HG03045 (cell line): ENCODE measurements around the gene AGPAT4.

Experiments used
- ATAC-seq: cut with Tn5 transposase; IDR thresholded peaks from one replicate; pipeline ENCODE4 v1.9.1; 2021; ENCODE audit warnings: mild to moderate bottlenecking, moderate library complexity; ENCODE audit not compliant: unreplicated experiment

Gene AGPAT4

DNA sequence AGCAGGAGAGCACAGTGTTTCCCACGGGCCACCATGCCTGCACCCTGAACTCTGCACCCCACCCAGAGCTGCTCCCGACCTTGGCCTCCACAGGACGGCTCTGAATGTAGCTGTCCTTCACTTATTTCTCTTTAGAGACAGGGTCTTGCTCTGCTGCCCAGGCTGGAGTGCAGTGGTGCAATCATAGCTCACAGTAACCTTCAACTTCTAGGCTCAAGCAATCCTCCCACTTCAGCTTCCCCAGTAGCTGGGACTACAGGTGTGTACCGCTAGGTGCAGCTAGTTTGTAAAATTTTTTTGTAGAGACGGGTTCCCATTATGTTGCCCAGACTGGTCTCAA lies 130.9 kb downstream of the AGPAT4 start:
- ATAC-seq: no peak

DNA sequence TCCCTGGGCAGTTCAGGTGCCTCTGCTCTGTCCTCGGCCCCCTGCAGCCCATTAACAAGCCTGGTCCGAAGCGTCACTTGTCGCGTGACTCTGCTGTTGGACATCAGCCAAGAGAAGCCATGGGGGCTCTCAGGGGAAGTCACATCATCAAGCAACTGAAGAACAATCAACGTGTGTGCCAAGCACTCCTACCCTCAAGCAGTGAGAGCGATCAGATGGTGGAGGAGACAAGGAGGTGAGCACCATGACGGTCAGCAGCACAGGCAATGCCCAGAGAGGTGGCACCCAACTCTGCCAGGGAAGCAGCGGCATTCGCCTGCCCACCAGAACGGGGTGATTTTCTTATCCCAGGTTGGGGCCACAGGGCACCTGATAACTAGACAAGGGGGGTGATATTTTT lies 132.7 kb downstream of the AGPAT4 start:
- no peak for ATAC-seq

DNA sequence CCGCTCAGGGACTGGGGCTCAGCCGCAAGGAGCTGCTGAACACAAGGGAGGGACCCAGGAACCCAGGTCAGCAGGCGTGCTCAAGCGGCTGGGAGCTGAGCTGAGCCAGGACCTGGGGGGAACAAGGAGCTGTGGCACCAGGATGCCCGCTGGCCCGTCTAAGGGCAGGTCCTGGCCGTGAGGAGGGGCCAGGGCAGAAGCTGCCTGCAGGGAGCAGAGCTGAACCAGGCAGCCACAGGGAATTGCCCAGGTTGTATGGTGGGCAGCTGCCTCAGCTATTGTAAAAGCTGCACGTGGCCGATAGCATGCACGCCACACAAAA lies 133.3 kb downstream of the AGPAT4 start:
- no peak for ATAC-seq

DNA sequence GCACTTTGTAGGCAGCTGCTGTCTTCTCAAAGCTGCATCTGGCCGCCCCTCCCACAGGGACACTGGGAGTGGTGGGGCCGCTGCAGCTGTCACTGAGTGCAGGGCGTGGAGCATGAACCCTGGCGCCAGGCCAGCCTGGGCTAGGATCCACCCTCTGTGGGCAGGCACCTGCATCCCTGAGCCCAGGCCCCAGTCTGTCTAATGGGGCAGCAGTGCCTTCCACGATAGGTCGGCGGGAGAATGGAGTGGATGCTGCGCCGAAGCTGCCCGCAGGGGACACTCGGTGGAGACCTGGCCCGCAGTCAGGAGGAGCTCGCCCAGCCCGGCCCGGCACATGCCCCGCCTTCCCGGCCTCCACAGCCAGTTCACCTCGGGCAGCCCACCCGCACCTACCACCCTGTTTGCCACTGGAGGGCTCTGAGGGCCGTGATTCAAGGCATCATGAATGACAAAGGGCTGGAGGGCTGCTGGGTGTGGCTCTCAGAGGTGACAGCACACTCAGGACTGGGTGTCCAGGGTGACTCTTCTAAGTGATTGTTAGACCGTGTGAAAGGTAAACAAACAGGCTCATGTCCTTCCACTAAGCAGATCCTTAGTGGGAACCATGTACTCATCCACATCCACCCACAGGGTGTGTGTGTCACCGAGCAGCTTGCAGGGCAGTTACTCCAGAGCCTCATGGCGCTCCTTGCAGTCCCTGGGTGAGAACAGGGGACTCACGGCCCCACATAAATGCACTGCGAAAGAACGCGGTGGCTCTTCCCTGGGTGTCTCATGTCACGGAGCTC lies 133.9 kb downstream of the AGPAT4 start:
- ATAC-seq: no peak

DNA sequence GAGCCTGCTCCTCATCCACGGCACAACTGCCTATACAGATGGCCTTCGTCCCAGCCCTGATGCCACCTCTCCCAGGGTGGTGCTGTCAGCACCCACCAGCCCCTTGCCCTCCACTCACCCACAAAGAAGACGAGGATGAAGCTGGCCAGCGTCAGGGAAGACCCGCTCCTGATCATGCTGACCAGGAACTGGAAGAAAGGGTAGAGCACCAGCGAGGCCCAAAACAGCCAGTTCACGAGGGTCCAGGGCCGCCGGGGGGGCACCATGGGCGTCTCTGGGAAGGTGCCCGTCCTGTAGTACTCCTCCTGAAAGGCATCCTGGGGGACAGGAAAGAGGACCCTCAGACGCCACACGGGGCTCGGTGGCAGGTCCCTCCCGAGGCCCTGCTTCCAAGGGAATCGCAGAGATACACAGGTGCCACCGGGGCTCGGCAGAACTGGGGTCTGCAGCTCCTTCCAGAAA lies 134.5 kb downstream of the AGPAT4 start:
- ATAC-seq: no peak

DNA sequence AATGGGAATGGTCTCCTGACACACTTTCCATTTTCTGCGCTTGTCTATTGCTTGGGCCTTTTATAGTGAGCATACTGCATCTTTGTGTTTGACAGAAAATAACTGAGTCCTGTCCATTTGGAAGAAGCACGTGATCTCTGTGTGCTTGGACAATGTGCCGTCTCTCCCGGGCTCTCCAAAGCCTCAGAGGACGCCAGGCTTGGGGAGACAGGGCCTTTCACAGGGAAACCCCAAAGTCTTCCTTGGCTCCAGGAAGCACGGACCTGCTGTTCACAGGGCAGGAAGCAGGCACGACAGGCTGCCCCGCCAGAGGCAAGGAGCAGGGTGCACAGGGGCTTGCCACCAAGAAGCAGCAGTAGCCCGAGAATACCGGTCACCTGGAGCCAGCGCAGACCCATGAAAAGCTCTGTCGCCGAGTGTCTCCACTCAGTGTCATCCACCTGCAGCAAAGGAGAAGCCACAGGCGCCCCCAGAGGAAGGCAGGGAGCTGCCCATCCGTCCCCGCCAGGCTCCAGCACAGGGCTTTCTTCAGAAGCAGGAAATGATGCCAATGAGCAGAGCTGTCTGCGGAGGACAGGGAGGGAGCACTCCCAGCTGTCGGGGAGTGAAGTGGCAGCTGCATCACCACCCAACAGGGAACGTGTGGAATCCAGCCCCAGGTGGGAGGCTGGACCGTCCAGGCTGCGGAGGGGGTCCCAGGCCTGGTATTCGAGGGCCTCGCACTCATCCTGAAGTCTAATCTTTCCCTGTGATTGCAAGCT lies 135.1 kb downstream of the AGPAT4 start:
- no peak for ATAC-seq

DNA sequence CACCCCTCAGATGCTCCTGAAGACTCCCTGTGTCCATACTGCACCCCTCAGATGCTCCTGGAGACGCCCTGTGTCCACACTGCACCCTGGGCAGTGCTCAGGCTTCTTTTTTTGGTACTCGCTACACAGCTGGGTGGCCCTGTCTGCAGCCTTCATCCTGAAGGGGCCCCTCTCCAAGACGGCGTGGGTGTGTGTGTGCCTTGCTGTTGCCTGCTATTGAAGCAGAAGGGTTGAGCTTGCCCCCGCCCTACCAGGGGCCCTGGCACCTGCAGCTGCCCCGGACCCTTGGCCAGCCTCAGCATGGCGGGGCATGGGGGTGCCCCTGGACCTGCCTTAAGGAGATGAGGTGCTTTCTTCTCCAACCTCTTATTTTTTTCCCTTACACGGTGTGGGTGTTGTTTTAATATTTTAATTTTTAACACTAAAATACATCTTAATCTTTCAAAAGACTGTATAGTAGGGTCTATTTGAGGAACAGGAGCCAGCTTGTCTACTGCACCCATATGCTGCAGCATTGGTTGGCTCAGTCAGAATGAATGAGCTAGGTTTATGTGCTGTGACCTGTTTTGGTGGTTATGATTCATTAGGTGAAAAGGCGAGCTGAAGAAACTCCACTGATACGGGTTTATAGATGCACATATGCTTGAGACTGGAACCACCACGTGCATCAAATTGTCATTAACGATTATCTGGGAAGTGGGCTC lies 135.9 kb downstream of the AGPAT4 start:
- no peak for ATAC-seq

DNA sequence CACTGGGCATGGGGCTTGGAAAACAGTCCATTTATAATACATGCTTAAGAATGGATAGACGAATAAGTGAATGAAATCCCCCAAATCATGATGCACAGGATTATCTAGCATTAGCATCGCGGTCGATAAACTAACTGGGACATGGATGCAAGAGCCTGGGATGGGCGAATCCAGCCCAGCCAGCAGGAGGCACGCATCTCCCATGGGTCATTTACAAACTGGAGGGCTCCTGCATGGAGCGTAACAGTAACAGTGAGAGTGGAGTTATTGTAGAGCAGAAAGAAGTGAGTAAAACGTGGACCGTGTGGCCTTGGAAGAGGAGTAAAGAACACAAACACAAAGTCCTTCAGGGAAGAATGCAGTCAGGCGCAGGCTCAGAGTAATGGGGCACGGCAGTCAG lies 136.5 kb downstream of the AGPAT4 start:
- ATAC-seq: no peak

DNA sequence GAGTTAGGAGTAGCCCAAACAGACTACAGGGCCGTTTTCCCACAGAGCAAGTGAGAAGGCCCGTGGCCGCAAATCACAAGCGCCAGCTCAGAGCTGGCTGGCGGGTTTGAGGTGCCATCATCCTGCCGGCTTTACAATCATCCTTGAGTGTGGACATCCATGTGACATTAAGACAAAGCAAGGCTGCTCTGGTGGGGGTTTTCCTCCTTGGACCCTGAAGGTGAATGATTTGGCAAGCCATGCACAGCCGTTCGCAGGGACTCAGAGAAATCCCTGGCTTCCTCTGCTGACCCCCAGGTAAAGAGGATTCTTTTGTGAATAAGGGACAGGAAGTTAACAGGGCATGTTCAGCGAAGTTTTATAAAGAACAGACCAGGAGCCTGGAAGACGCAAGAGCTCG lies 137.2 kb downstream of the AGPAT4 start:
- no peak for ATAC-seq

DNA sequence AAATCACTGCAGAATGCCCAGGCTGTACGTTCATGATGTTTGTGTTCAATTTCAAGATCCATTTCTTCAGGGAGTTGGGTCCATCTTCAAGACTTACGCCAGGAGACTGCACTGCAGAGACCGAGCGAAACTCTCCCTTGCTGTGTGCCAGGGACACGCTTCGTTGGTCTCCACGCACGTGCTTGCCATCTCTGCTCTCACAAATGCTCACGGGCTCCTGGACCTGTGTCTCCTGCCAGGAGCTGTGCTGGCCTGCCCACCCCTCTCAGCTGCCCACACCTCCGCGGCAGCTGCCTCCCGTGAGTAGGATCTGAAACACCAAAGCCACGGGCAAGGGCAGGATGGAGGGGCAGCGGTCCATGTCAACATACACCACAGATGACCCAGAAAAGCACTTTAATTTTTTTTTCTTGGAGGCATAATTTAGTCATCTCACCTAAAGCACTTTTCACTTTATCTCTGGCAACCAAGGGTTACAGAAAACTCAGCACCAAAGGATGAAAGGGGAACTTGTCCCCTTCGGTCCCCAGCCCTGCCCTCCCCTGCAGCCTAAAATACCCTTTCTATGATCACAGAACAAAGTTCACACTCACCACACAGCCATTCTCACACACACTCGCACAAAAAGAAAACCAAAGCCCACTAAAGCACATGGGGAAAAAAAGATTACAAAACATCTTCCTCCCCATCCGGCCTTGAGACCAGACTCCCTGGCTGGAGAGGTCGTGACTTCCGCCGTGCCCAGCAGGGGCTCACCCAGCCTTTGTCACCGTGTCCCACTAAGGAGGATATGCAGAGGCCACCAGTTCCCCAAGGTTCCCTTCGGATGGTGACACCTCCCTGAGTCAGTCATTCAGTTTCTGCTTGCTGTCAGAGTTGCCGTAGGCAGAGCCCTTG lies 137.9 kb downstream of the AGPAT4 start:
- no peak for ATAC-seq

DNA sequence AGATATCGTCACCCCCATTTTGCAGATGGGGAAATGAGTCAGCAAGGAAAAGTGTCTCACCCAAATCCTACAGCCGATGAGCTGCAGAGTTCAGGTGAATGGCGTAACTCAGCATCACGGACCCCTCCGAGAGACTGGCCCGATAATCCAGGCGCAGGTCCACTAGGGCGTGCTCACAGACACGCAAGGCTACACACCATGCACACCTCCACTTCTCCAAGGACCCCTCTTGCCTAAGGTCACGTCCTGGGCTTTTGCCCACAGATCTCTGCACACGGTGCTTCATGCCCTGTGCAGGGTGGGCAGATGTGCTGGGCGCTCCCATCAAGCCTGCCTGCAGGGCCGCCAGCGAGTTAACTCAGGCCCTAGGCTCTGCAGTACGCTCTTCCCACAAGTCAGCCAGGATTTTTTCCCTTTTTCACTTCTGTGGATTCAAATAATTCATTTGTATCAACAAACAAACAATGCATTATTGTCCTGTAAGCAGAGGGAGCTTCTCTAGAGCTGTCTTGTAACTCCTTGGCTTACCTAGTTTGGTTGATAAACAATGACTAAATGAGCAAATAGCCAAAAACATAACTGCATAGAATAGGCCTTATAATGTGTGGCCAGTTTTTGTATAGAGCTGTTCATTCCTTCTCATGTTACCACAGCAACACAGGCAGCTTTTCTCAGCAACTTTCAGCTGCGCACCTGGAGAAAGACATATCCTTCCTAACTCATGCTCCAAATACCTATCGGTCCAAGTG lies 139.1 kb downstream of the AGPAT4 start:
- ATAC-seq: no peak

DNA sequence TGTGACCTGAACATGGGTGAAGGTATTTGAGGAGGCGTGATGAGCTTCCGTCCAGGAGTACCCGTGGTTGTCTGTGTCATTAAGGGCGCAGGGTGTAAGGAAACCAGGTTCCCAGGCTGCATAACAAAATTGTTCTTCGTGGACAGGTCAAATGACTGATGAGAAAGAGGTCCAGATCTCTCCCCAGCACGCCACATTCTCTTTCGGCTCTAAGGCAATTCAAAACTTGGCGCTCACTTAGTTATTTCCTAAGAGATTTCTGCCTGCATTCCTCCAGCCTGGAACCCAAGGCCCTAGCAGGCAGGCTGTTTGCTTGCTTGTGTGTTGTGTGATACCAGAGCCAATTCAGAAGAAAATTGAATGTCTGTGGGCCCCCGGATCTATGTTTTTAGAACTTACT lies 139.9 kb downstream of the AGPAT4 start:
- ATAC-seq: no peak

DNA sequence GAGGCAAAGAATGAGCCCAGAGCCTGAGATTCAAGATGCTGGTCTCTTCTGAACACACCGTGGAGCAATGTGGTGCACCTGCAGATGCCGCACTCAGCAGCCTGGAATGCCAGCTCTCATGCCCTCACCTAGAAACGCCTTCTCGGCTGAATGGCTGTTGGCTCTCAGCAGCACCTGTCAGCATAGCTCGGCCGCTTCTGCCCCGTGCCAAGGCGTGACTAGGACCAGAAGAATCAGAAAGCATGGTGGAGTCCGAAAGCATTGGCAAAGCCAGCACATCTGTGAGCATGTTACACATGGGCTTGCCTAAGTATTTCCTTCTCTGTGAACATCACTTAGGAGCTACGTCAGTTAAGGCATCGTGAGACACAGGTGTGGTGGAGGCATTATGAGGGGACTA lies 141.5 kb downstream of the AGPAT4 start:
- ATAC-seq: no peak

DNA sequence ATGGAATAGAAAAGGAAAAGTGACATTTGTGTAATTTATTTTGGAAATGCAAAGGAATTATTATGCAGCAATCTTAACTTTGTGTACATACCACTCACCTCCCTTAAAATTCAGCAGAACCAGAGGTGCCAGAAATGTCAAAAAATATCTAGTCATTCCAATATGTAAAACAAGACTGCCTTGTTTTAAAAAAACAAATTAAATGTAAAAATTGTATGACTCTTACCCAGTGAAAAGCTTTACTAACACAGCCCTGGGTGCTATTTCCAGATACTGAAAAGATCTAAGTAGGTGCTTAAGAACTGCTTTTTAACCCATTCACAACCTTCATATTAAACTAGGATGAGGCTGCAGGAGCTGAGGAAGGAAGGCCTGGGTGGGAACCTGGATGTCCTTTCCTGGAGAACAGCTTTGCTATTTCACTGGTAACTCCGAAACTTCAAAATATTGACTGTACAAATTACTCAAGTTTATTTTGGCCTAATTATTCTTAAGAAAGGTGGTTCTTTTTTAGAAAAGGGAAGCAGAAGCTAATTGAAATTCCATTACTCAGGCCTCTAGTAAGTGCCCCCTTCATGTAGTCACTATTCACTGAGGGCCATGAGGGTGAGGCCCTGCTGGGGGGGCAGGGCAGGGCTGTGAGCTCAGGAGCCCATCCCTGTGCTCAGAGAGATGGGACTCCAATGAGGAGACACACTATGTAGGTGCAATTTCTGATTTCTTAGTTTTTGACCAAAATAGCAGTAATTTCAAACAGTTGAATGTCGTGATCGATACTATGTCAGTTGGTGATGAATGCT lies 142.7 kb downstream of the AGPAT4 start:
- ATAC-seq: no peak

DNA sequence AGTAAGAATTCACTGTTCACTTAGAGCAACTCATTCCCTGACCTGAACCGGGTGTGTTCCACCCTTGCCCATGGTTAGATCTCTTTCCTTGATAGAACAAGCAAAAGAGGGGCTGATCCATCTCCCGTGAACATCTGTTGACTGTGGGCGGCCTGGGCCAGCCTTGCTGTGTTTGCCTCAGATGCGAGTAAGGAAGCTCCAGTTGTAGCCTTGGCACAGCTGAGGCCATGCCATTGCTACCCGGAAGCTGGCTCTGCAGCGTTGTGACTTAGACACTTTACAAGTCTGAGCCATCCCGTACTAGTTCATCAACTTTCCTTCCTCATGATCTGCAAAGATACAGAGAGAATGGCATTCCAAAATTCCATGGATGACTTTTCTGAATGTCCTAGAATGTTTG lies 143.3 kb downstream of the AGPAT4 start:
- no peak for ATAC-seq

DNA sequence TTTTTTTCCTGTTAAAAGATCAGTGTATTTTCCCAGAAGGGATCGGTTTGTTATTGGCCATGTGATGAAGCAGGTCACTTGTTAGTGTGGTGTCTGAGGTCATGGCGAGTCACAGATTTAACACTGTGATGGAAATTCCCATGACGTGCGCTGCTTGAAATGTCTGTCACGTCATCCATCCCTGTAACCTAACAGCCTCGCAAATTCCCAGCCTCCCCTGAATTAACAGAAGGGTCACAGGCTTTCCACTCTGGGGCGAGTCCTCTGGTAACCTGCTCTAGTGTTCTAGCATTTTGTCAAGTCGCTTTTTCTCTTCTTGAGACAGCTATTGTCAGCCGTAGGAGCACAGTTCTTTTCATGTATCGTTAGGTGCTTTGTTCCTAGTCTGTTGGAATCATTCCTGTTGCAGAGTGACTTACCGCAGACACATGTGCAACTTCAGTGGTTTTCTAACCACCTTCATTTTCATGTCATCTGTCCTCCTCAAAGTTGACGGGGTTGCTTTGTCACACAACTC lies 145.1 kb downstream of the AGPAT4 start:
- no peak for ATAC-seq

DNA sequence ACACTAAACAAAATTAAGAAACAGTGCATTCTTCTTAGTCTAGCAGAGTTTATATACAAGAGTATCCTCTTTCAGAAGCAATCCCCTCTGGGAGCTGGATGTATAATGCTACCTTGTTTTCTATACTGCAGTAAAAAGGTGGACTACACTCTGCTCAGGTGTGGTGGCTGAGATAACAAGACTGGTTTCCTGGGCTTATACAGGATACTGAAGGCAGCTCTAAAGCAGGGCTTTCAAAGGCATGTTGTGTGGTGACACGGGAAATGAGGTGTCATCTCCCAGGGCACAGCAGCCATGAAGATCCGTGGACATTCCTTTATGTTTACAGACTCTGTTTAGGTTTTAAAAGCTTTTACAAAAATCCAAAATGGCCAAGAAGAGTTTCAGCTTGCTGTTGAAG lies 145.6 kb downstream of the AGPAT4 start:
- no peak for ATAC-seq

DNA sequence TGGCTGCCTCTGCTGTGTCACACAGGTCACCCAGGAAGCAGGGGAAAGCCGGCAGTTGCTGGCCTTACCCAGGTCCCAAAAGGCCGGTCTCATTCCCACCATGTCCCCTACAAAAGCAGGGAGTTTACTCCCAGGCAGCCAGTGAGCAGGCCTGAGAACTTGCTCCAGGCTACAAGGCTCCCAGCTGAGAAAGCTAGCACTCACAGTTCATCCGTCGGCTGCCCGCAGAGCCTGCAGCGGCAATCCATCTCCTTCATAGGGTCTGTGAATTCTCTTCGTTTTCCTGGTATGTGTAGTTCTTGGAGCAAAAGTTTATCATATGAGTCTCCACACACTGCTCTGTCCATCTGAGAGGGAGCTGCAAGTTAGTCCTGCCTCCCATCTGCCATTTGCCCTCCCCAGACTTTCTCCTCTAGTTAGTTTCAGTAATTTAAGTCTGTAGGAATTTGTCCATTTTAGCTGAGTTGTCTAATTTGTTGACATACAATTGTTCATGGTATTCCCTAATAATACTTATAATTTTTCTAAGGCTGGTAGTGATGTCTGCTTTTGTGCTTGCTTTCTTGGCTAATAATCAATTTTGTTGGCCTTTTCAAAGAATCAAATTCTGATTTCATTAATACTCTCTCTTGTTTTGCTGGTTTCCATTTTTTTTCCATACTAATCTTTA lies 146.7 kb downstream of the AGPAT4 start:
- ATAC-seq: no peak

DNA sequence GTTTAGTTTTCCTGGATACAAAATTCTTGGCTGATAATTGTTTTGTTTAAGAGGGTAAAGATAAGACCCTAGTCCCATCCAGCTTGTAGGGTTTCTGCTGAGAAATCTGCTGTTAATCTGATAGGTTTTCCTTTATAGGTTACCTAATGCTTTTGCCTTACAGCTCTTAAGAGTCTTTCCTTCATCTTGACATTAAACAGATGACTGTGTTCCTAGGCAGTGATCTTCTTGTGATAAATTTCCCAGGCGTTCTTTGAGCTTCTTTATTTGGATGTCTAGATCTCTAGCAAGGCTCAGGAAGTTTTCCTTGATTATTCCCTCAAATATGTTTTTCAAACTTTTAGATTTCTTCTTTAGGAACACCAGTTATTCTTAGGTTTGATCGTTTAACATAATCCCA lies 148.3 kb downstream of the AGPAT4 start:
- no peak for ATAC-seq
